Measurements from ENCODE around the gene TMEM80.

GRCh38 chr11:659532-660085, 36.0 kb upstream of the TMEM80 start:
- no peak for TF ChIP-seq ZNF24 (tag by site-specific recombination; IDR thresholded peaks at IDR 0.05)
- no peak for TF ChIP-seq CTCF (tag by site-specific recombination; IDR thresholded peaks at IDR 0.05)
- TF ChIP-seq HOXA7 (CRISPR knock-in tag; IDR thresholded peaks at IDR 0.05; ENCODE audit: borderline replicate concordance), result no peak
- TF ChIP-seq ZNF549 (tag by site-specific recombination; IDR thresholded peaks at IDR 0.05), result no peak
